ENCODE measurements around the gene NEURL3. TPM values are rescaled to one million over a fixed set of nuclear protein-coding genes. Genes with fewer than 3 reads are reported as not detected.
A peak's percentile ranks its signal among the peaks of the same experiment; 100 is the strongest.

NEURL3 gene
- total and polyA plus RNA-seq, 7 donors = 0.36 to 6.4 (median 3.5) TPM; not detected in 3

- Histone ChIP-seq H3K27me3 (no peaks in the 10 kb centered on the region), H3K4me3 (peak overlapping the region; percentile 86 to 99 (median 96)), H3K9me3 (no peaks in the 10 kb centered on the region), H3K27ac (peak overlapping the region; percentile 97 to 99 (median 98)), H3K36me3 (no peaks in the 10 kb centered on the region), H3K4me1 (peaks cover 0 to 88% (median 78%) of the 10 kb centered on the region in 4 donors)
- WGBS, 2 donors = 0% methylated on average over 61 of the region's 61 CpGs
- intact Hi-C loops (cut with DNase I) = loop anchor here (5.0 to 10.0 kb wide), 5 partner anchors 100 to 330 kb away; partner anchors contain the start of genes CNNM4, KANSL3, NCAPH and STARD7
- TF ChIP-seq EP300 (IDR thresholded peaks at IDR 0.05) (no peak), POLR2AphosphoS5 (IDR thresholded peaks at IDR 0.05) (peak in 3 of 4 donors; percentile 47 to 61 (median 48)), CTCF (IDR thresholded peaks at IDR 0.05) (no peak), POLR2A (IDR thresholded peaks at IDR 0.05) (peak in 1 of 2 donors; percentile 16)
- DNase-seq = peak; percentile 87
Measured at GRCh38 chr2:96537066-96537733, 32.0 kb upstream of the NEURL3 start.

- Histone ChIP-seq H3K36me3 (no peaks in the 10 kb centered on the region), H3K9me3 (no peaks in the 10 kb centered on the region), H3K4me3 (peak within 1 kb of the TSS; percentile 86 to 99 (median 96)), H3K27ac (peak within 1 kb of the TSS; percentile 97 to 99 (median 98)), H3K4me1 (peaks cover 0 to 88% (median 78%) of the 10 kb centered on the region in 4 donors), H3K27me3 (no peaks in the 10 kb centered on the region)
- TF ChIP-seq CTCF (IDR thresholded peaks at IDR 0.05) (peak; percentile 31 to 76 (median 58)), EP300 (IDR thresholded peaks at IDR 0.05) (peak in 1 of 4 donors; percentile 22), POLR2A (IDR thresholded peaks at IDR 0.05) (peak; percentile 29 to 79), POLR2AphosphoS5 (IDR thresholded peaks at IDR 0.05) (peak; percentile 90 to 97 (median 94))
- intact Hi-C loops (cut with DNase I) = loop anchor here (5.0 to 10.0 kb wide), 5 partner anchors 101 to 329 kb away; partner anchors contain the start of genes CNNM4, KANSL3, NCAPH and STARD7
- DNase-seq = peak; percentile 97
- 1% methylated on average over 69 of the region's 69 CpGs for WGBS, 2 donors
Measured at GRCh38 chr2:96536445-96537065, 31.4 kb upstream of the NEURL3 start, which contains the start of gene ARID5A. Gene ARID5A, plus strand, starts transcription at chr2:96536752. Its CDS starts 75 bp downstream, at chr2:96536827.

GRCh38 chr2:96535331-96535730, 30.2 kb upstream of the NEURL3 start:
- Histone ChIP-seq H3K4me1 (peaks cover 0 to 84% (median 75%) of the 10 kb centered on the region in 4 donors), H3K27ac (peak overlapping the region in 3 of 4 donors; percentile 87 to 99 (median 93)), H3K36me3 (no peaks in the 10 kb centered on the region), H3K27me3 (no peaks in the 10 kb centered on the region), H3K4me3 (no peak overlapping the region), H3K9me3 (no peaks in the 10 kb centered on the region)
- WGBS, 2 donors = 80 to 89% methylated on average over 4 of the region's 4 CpGs
- intact Hi-C loops (cut with DNase I) = loop anchor here (5.0 to 10.0 kb wide), 5 partner anchors 102 to 329 kb away; partner anchors contain the start of genes CNNM4, KANSL3, NCAPH and STARD7
- DNase-seq = peak; percentile 55
- TF ChIP-seq CTCF (IDR thresholded peaks at IDR 0.05) (no peak), POLR2AphosphoS5 (IDR thresholded peaks at IDR 0.05) (no peak), POLR2A (IDR thresholded peaks at IDR 0.05) (no peak), EP300 (IDR thresholded peaks at IDR 0.05) (no peak)

- no peak overlapping the region for H3K4me3 ChIP-seq
- H3K27me3 ChIP-seq = no peaks in the 10 kb centered on the region
- no peak for TF ChIP-seq EP300 (IDR thresholded peaks at IDR 0.05)
- TF ChIP-seq POLR2AphosphoS5 (IDR thresholded peaks at IDR 0.05) = peak in 1 of 4 donors; percentile 18
- 10 to 53% methylated on average over 5 of the region's 5 CpGs for WGBS, 2 donors
- H3K9me3 ChIP-seq = no peaks in the 10 kb centered on the region
- no peaks in the 10 kb centered on the region for H3K36me3 ChIP-seq
- peaks cover 0 to 78% (median 71%) of the 10 kb centered on the region in 4 donors for H3K4me1 ChIP-seq
- intact Hi-C loops (cut with DNase I) = loop anchor here (5.0 to 10.0 kb wide), 7 partner anchors 103 to 1128 kb away; partner anchors contain the start of genes ACTR1B, CNNM4, KANSL3 and NCAPH
- peak; percentile 65 for DNase-seq
- peak overlapping the region; percentile 85 to 99 (median 90) for H3K27ac ChIP-seq
Measured at GRCh38 chr2:96534701-96535181, 29.6 kb upstream of the NEURL3 start.

Data from sigmoid colon (tissue), 7 donors.